Panc1 (cell line): ENCODE data around the gene RFPL1. TPM values are rescaled to one million over a fixed set of nuclear protein-coding genes. Genes with fewer than 3 reads are reported as not detected.

Experiments used
- ATAC-seq: fragments of 200-7000 bp; cut with Tn5 transposase; 2 replicates; pipeline ENCODE4 v1.9.1; 2020; ENCODE audit warnings: mild to moderate bottlenecking, moderate library complexity
- BruUV-seq: library from RNA; stranded (reverse); fragments of 400-500 nt; replicated peaks from 2 replicates; lab custom pipeline; 2021; lab: Mats Ljungman, UMichigan
- CTCF ChIA-PET: fragments of 300-600 bp; sonication (Branson Sonifier 250); formaldehyde crosslinking; loops from one replicate; lab custom pipeline; 2022; ENCODE audit warnings: antibody characterized with exemption; lab: Charles Lee
- POLR2A ChIA-PET: fragments of 300-600 bp; sonication (Branson Sonifier 250); formaldehyde crosslinking; loops from one replicate; lab custom pipeline; 2022; ENCODE audit warnings: antibody characterized with exemption; lab: Charles Lee
- DNase-seq: peaks from one replicate; pipeline ENCODE4 v3.0.0-alpha.2; 2010; ENCODE audit warnings: low read depth, low spot score
- H3K27ac ChIP-seq: 2 replicates; pipeline ENCODE4 v1.5.1; 2011; ENCODE audit warnings: mild to moderate bottlenecking, low read length, inconsistent platforms
- H3K27me3 ChIP-seq: fragments of 200-500 bp; sonication (Bioruptor generic); 2 replicates; pipeline ENCODE4 v1.6.0; 2014; ENCODE audit warnings: low read length, inconsistent platforms; ENCODE audit not compliant: control insufficient read depth, insufficient read depth
- H3K36me3 ChIP-seq: fragments of 200-500 bp; sonication (Bioruptor generic); 2 replicates; pipeline ENCODE4 v1.5.1; 2014; ENCODE audit warnings: inconsistent platforms, mild to moderate bottlenecking, low read length, moderate library complexity; ENCODE audit not compliant: control insufficient read depth, insufficient read depth
- H3K4me1 ChIP-seq: 2 replicates; pipeline ENCODE4 v1.5.1; 2011; ENCODE audit warnings: inconsistent platforms, mild to moderate bottlenecking, low read length, moderate library complexity; ENCODE audit not compliant: control insufficient read depth, insufficient read depth
- H3K4me3 ChIP-seq, 2 experiments: 2 replicates each; pipeline ENCODE4 v1.5.1; 2011 to 2012; ENCODE audit warnings: low read depth in 2 of 2, low read length in 2 of 2, mild to moderate bottlenecking in 2 of 2, inconsistent platforms in 1 of 2, moderate library complexity in 1 of 2
- H3K9me3 ChIP-seq: fragments of 200-500 bp; sonication (Bioruptor generic); 2 replicates; pipeline ENCODE4 v1.5.1; 2014; ENCODE audit warnings: low read depth, mild to moderate bottlenecking, inconsistent platforms, low read length, moderate library complexity; ENCODE audit not compliant: control insufficient read depth, insufficient read depth
- POLR2AphosphoS5 ChIP-seq: IDR thresholded peaks from 2 replicates; pipeline ENCODE4 v1.6.1; 2012; ENCODE audit warnings: mild to moderate bottlenecking, low read depth, low read length, moderate library complexity
- SIN3A ChIP-seq: IDR thresholded peaks from 2 replicates; pipeline ENCODE4 v1.6.1; 2012; ENCODE audit warnings: low read depth, mild to moderate bottlenecking, low read length, moderate library complexity, borderline replicate concordance; ENCODE audit not compliant: insufficient read depth
- TCF7L2 ChIP-seq: IDR thresholded peaks from 2 replicates; pipeline ENCODE4 v1.6.1; 2011; ENCODE audit warnings: mild to moderate bottlenecking, low read depth, low read length, inconsistent platforms
- in situ Hi-C: cut with HindIII; loops from 2 replicates; pipeline ENCODE4 v1.10.0; 2016; ENCODE audit warnings: low sequenced_read_pairs, low pct_unique_long_range_greater_than_20kb
- intact Hi-C: fragments of 100-400 bp; cut with micrococcal nuclease; formaldehyde crosslinking; loops from one replicate; pipeline ENCODE4 v1.10.0; 2022; ENCODE audit not compliant: unreplicated experiment
- total RNA-seq: library from RNA; stranded (reverse); gene quantifications from one replicate; pipeline ENCODE4 v1.2.1, GENCODE V29; 2021; ENCODE audit not compliant: unreplicated experiment
- TF ChIP-seq, protein P1 (sequence below), 2 experiments: IDR thresholded peaks; 2 replicates each; pipeline ENCODE4 v1.6.1; 2011 to 2012; ENCODE audit warnings: low read depth in 2 of 2, control low read depth in 1 of 2, low read length in 1 of 2, mild to moderate bottlenecking in 1 of 2, moderate library complexity in 1 of 2; ENCODE audit not compliant: insufficient read depth in 1 of 2
- TF ChIP-seq, protein P2 (sequence below): fragments of 450-650 bp; IDR thresholded peaks from 2 replicates; pipeline ENCODE4 v1.5.1; 2017; ENCODE audit warnings: mild to moderate bottlenecking

The RFPL1 gene
- total RNA-seq, 1 experiment from 2014 or later, result not detected

DNA sequence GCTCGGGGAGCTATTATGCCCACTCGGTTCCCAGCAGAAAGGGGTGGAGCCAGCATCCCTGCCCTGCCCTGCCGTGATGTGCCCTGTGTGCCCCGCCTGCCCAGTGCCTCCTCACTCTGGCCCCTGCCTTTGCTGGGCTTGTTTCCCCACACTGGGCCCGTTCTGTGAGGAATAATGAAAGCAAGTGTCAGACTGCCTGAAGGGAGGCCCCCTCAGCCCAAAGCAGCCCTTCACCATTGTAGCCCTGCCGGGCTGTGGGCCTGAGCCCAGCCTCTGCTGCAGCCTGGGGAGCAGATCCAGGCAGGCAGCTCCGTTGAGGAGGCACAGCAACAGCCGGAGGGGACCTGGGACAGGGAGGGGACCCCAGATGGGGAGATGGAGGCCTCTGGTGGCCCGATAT is 21.4 kb downstream of the RFPL1 start:
- Histone ChIP-seq H3K4me3 (no peak overlapping the region), H3K9me3 (no peaks in the 10 kb centered on the region), H3K27ac (no peak overlapping the region), H3K36me3 (no peaks in the 10 kb centered on the region), H3K27me3 (no peaks in the 10 kb centered on the region), H3K4me1 (no peaks in the 10 kb centered on the region)
- intact Hi-C loops, result no loop called here
- DNase-seq, result no peak
- TF ChIP-seq SIN3A (no peak), TCF7L2 (no peak), POLR2AphosphoS5 (no peak)
- TF ChIP-seq, protein P1, sequence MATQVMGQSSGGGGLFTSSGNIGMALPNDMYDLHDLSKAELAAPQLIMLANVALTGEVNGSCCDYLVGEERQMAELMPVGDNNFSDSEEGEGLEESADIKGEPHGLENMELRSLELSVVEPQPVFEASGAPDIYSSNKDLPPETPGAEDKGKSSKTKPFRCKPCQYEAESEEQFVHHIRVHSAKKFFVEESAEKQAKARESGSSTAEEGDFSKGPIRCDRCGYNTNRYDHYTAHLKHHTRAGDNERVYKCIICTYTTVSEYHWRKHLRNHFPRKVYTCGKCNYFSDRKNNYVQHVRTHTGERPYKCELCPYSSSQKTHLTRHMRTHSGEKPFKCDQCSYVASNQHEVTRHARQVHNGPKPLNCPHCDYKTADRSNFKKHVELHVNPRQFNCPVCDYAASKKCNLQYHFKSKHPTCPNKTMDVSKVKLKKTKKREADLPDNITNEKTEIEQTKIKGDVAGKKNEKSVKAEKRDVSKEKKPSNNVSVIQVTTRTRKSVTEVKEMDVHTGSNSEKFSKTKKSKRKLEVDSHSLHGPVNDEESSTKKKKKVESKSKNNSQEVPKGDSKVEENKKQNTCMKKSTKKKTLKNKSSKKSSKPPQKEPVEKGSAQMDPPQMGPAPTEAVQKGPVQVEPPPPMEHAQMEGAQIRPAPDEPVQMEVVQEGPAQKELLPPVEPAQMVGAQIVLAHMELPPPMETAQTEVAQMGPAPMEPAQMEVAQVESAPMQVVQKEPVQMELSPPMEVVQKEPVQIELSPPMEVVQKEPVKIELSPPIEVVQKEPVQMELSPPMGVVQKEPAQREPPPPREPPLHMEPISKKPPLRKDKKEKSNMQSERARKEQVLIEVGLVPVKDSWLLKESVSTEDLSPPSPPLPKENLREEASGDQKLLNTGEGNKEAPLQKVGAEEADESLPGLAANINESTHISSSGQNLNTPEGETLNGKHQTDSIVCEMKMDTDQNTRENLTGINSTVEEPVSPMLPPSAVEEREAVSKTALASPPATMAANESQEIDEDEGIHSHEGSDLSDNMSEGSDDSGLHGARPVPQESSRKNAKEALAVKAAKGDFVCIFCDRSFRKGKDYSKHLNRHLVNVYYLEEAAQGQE (IDR thresholded peaks at IDR 0.05; ENCODE audit: insufficient read depth in 1 of 2, low read depth in 2 of 2, low read length in 1 of 2), result no peak
- TF ChIP-seq, protein P2, sequence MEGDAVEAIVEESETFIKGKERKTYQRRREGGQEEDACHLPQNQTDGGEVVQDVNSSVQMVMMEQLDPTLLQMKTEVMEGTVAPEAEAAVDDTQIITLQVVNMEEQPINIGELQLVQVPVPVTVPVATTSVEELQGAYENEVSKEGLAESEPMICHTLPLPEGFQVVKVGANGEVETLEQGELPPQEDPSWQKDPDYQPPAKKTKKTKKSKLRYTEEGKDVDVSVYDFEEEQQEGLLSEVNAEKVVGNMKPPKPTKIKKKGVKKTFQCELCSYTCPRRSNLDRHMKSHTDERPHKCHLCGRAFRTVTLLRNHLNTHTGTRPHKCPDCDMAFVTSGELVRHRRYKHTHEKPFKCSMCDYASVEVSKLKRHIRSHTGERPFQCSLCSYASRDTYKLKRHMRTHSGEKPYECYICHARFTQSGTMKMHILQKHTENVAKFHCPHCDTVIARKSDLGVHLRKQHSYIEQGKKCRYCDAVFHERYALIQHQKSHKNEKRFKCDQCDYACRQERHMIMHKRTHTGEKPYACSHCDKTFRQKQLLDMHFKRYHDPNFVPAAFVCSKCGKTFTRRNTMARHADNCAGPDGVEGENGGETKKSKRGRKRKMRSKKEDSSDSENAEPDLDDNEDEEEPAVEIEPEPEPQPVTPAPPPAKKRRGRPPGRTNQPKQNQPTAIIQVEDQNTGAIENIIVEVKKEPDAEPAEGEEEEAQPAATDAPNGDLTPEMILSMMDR, result no peak
- in situ Hi-C loops, result no loop called here
- POLR2A ChIA-PET, result no interaction called here
- no TSS peak for BruUV-seq
- CTCF ChIA-PET, result no interaction called here
- ATAC-seq, result no peak

DNA sequence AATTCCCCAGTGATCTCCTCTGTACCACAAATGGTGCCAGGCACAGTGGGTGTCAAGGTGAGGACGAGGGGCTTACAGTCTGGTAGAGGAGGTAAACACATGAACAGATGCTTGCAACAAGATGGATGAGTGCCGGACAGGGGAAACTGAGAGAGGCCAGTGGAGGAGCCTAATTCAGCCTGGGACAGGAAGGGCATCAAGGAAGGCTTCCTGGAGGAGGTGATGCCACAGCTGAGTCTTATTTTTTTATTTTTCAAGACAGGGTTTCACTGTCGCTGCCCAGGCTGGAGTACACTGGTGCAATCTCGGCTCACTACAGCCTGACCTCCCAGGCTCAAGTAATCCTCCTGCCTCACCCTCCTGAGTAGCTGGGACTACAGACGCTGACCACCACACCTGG is 22.9 kb downstream of the RFPL1 start:
- H3K27me3 ChIP-seq, result no peaks in the 10 kb centered on the region
- H3K4me1 ChIP-seq, result no peaks in the 10 kb centered on the region
- no TSS peak for BruUV-seq
- no peak for DNase-seq
- CTCF ChIA-PET, result no interaction called here
- no peaks in the 10 kb centered on the region for H3K36me3 ChIP-seq
- H3K9me3 ChIP-seq, result no peaks in the 10 kb centered on the region
- intact Hi-C loops, result no loop called here
- no peak overlapping the region for H3K27ac ChIP-seq
- POLR2A ChIA-PET, result no interaction called here
- no peak overlapping the region for H3K4me3 ChIP-seq
- in situ Hi-C loops, result no loop called here
- no peak for TF ChIP-seq SIN3A
- TF ChIP-seq, protein P1 (IDR thresholded peaks at IDR 0.05; ENCODE audit: insufficient read depth in 1 of 2, low read depth in 2 of 2, low read length in 1 of 2), result no peak
- TF ChIP-seq TCF7L2, result no peak
- no peak for TF ChIP-seq POLR2AphosphoS5
- TF ChIP-seq, protein P2, result no peak
- no peak for ATAC-seq
